NB4 (cell line): ENCODE measurements around the gene PPP1R3G.

ENCODE experiments used
- DNase-seq: peaks from one replicate; pipeline ENCODE4 v3.0.0; 2010; ENCODE audit warnings: low read depth
- H3K4me3 ChIP-seq: one replicate; pipeline ENCODE4 v1.5.1; 2011; ENCODE audit warnings: mild to moderate bottlenecking, low read depth, low read length, moderate library complexity
- CTCF ChIP-seq: IDR thresholded peaks from one replicate; pipeline ENCODE4 v1.5.1; 2012; ENCODE audit warnings: low read depth, low read length
- MAX ChIP-seq: IDR thresholded peaks from 2 replicates; pipeline ENCODE4 v1.6.1; 2011; ENCODE audit warnings: low read depth, low read length
- MYC ChIP-seq: IDR thresholded peaks from 2 replicates; pipeline ENCODE4 v1.6.1; 2011; ENCODE audit warnings: low read depth, low read length
- POLR2A ChIP-seq: IDR thresholded peaks from 2 replicates; pipeline ENCODE4 v1.6.1; 2011; ENCODE audit warnings: mild to moderate bottlenecking; ENCODE audit not compliant: insufficient read length; ENCODE audit errors: extremely low read depth

PPP1R3G gene

GRCh38 chr6:5085648-5086293, 630 bp downstream of the PPP1R3G start:
- H3K4me3 ChIP-seq: no peak overlapping the region
- TF ChIP-seq CTCF: no peak
- TF ChIP-seq MAX: no peak
- TF ChIP-seq MYC: no peak
- TF ChIP-seq POLR2A: no peak
- peak; percentile 28 for DNase-seq

DNA sequence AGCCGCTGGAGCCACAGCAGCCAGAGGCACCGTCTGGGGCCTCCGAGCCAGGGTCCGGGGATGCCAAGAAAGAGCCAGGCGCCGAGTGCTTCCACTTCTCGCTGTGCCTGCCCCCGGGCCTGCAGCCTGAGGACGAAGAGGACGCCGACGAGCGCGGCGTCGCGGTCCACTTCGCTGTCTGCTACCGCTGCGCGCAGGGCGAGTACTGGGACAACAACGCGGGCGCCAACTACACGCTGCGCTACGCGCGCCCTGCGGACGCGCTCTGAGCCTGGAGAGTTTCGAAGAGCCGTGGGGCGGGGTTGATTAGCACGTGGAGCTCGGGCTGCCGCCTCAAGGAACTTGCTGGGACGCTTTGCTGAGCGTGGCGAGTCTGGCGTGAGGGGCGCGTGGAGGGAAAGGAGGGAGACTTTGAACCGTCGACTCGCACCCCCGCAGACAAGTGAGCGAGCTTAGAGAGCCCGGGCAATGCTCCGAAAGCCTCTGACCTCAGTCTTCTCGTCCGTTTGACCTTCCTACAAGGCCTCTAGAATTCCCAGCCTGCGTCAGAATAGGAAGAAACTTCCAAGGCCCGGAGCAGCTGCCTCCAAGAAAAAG, 1.3 kb downstream of the PPP1R3G start:
- no peak overlapping the region for H3K4me3 ChIP-seq
- no peak for DNase-seq
- TF ChIP-seq MAX (no peak), CTCF (no peak), POLR2A (no peak), MYC (no peak)

- DNase-seq: peak; percentile 35
- no peak overlapping the region for H3K4me3 ChIP-seq
- TF ChIP-seq MYC (no peak), POLR2A (no peak), CTCF (no peak), MAX (no peak)
Measured at GRCh38 chr6:5087389-5087788, 2.2 kb downstream of the PPP1R3G start.

DNA sequence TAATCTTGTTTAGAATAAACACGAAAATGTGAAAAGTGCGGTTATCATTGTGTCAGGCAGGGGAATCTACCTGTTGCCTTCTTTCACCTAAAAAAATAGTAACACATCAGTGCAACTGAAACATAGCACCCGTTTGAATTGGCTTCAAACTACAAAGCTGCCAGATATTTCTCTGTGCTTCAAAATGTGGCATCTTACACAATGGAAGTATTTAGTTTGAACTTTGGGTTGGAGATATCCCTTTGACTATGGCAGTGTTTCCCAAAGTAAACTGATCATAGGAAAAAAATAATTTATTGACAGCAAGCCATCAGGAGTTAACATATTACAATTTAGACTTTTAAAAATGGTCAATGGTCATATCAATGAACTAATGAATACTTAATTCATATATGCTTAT, 3.6 kb downstream of the PPP1R3G start:
- H3K4me3 ChIP-seq: no peak overlapping the region
- no peak for DNase-seq
- TF ChIP-seq CTCF: no peak
- TF ChIP-seq MYC: no peak
- TF ChIP-seq MAX: no peak
- TF ChIP-seq POLR2A: no peak

- TF ChIP-seq MAX (no peak), POLR2A (no peak), MYC (no peak), CTCF (no peak)
- no peak for DNase-seq
- no peak overlapping the region for H3K4me3 ChIP-seq
Measured at GRCh38 chr6:5089481-5090438, 4.6 kb downstream of the PPP1R3G start.
